ENCODE measurements around the gene CFAP57.

GRCh38 chr1:43276673-43277072, 104.5 kb downstream of the CFAP57 start:
- TF ChIP-seq BRD4 (CRISPR knock-in tag; IDR thresholded peaks at IDR 0.05): no peak
- no peak for TF ChIP-seq POLR2A (IDR thresholded peaks at IDR 0.05; ENCODE audit: insufficient read depth in 1 of 2, low read depth in 2 of 2, low read length in 2 of 2)
- no peak for TF ChIP-seq ZNF317 (CRISPR knock-in tag; IDR thresholded peaks at IDR 0.05)
- TF ChIP-seq NCOA1 (CRISPR knock-in tag; IDR thresholded peaks at IDR 0.05): no peak
- no peak for TF ChIP-seq XRCC5 (optimal IDR thresholded peaks at IDR 0.05; ENCODE audit: low read length)
- no peak for TF ChIP-seq MEIS2 (CRISPR knock-in tag; IDR thresholded peaks at IDR 0.05)
- no peak for TF ChIP-seq LCORL (IDR thresholded peaks at IDR 0.05)
- peak; percentile 84 for TF ChIP-seq LCORL (CRISPR knock-in tag; IDR thresholded peaks at IDR 0.05)
- TF ChIP-seq, protein P1, sequence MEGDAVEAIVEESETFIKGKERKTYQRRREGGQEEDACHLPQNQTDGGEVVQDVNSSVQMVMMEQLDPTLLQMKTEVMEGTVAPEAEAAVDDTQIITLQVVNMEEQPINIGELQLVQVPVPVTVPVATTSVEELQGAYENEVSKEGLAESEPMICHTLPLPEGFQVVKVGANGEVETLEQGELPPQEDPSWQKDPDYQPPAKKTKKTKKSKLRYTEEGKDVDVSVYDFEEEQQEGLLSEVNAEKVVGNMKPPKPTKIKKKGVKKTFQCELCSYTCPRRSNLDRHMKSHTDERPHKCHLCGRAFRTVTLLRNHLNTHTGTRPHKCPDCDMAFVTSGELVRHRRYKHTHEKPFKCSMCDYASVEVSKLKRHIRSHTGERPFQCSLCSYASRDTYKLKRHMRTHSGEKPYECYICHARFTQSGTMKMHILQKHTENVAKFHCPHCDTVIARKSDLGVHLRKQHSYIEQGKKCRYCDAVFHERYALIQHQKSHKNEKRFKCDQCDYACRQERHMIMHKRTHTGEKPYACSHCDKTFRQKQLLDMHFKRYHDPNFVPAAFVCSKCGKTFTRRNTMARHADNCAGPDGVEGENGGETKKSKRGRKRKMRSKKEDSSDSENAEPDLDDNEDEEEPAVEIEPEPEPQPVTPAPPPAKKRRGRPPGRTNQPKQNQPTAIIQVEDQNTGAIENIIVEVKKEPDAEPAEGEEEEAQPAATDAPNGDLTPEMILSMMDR (CRISPR knock-in tag; IDR thresholded peaks at IDR 0.05): no peak
- TF ChIP-seq PCBP2 (optimal IDR thresholded peaks at IDR 0.05; ENCODE audit: low read depth, low read length, poor library complexity, severe bottlenecking): no peak
- TF ChIP-seq ETV6 (CRISPR knock-in tag; conservative IDR thresholded peaks at IDR 0.05): no peak
- no peak for TF ChIP-seq PLRG1 (conservative IDR thresholded peaks at IDR 0.05)
- TF ChIP-seq, protein P2, sequence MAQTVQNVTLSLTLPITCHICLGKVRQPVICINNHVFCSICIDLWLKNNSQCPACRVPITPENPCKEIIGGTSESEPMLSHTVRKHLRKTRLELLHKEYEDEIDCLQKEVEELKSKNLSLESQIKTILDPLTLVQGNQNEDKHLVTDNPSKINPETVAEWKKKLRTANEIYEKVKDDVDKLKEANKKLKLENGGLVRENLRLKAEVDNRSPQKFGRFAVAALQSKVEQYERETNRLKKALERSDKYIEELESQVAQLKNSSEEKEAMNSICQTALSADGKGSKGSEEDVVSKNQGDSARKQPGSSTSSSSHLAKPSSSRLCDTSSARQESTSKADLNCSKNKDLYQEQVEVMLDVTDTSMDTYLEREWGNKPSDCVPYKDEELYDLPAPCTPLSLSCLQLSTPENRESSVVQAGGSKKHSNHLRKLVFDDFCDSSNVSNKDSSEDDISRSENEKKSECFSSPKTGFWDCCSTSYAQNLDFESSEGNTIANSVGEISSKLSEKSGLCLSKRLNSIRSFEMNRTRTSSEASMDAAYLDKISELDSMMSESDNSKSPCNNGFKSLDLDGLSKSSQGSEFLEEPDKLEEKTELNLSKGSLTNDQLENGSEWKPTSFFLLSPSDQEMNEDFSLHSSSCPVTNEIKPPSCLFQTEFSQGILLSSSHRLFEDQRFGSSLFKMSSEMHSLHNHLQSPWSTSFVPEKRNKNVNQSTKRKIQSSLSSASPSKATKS (CRISPR knock-in tag; IDR thresholded peaks at IDR 0.05): no peak
- TF ChIP-seq TSC22D2 (CRISPR knock-in tag; IDR thresholded peaks at IDR 0.05; ENCODE audit: borderline replicate concordance): no peak
